NCI-H1048 (cell line): Measurements from ENCODE around the gene EHBP1.

ENCODE experiments used
- DNase-seq: peaks from one replicate; lab custom pipeline; 2025; lab: John Stamatoyannopoulos, UW

Gene EHBP1

GRCh38 chr2:62822549-62822948 lies 117.0 kb downstream of the EHBP1 start:
- DNase-seq: no peak

- no peak for DNase-seq
Measured at GRCh38 chr2:62824388-62824787, 118.9 kb downstream of the EHBP1 start.

GRCh38 chr2:62826141-62826540 lies 120.6 kb downstream of the EHBP1 start:
- no peak for DNase-seq

- DNase-seq: no peak
Measured at GRCh38 chr2:62826953-62827675, 121.6 kb downstream of the EHBP1 start.

- no peak for DNase-seq
Measured at GRCh38 chr2:62831729-62832128, 126.2 kb downstream of the EHBP1 start.

- DNase-seq: no peak
Measured at GRCh38 chr2:62844311-62845090, 139.0 kb downstream of the EHBP1 start.

GRCh38 chr2:62845256-62845655 lies 139.7 kb downstream of the EHBP1 start:
- no peak for DNase-seq

- DNase-seq: no peak
Measured at GRCh38 chr2:62852254-62852653, 146.7 kb downstream of the EHBP1 start.

- DNase-seq: no peak
Measured at GRCh38 chr2:62854600-62855514, 149.3 kb downstream of the EHBP1 start.

GRCh38 chr2:62856228-62857040 lies 150.9 kb downstream of the EHBP1 start:
- no peak for DNase-seq

GRCh38 chr2:62857139-62857931 lies 151.8 kb downstream of the EHBP1 start:
- DNase-seq: no peak

GRCh38 chr2:62858231-62858832 lies 152.8 kb downstream of the EHBP1 start:
- DNase-seq: no peak

- DNase-seq: no peak
Measured at GRCh38 chr2:62868947-62869346, 163.4 kb downstream of the EHBP1 start.

- no peak for DNase-seq
Measured at GRCh38 chr2:62870966-62871365, 165.5 kb downstream of the EHBP1 start.

GRCh38 chr2:62871506-62871905 lies 166.0 kb downstream of the EHBP1 start:
- no peak for DNase-seq

GRCh38 chr2:62873603-62874002 lies 168.1 kb downstream of the EHBP1 start:
- no peak for DNase-seq

GRCh38 chr2:62874881-62875383 lies 169.4 kb downstream of the EHBP1 start:
- DNase-seq: no peak

GRCh38 chr2:62881162-62881795 lies 175.8 kb downstream of the EHBP1 start:
- no peak for DNase-seq

GRCh38 chr2:62883629-62884028 lies 178.1 kb downstream of the EHBP1 start:
- DNase-seq: no peak

GRCh38 chr2:62884086-62884485 lies 178.6 kb downstream of the EHBP1 start:
- no peak for DNase-seq
